ENCODE data around the gene GDF9.

DNA sequence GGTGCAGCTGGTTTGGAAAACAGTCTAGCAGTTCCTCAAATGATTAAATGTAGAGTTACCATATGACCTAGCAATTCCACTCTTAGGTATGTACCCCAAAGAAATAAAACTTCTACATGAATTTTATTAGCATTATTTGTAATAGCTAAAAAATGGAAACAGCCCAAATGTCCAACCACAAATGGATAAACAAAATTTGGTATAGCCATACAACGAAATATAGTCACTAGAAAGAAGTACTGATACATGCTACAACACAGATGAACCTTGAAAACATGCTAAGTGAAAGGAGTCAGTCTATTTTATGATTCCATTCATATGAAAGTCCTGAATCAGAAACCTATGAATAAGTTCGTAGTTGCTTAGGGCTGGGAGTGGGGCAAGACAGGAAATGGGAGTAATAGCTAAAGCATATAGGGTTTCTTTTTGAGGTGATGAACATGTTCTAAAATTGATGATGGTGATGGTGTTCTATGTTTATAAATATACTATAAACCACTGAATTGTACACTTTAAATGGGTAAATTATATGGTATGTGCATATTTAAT lies 6.3 kb downstream of the GDF9 start:
- TF ChIP-seq, protein P1, sequence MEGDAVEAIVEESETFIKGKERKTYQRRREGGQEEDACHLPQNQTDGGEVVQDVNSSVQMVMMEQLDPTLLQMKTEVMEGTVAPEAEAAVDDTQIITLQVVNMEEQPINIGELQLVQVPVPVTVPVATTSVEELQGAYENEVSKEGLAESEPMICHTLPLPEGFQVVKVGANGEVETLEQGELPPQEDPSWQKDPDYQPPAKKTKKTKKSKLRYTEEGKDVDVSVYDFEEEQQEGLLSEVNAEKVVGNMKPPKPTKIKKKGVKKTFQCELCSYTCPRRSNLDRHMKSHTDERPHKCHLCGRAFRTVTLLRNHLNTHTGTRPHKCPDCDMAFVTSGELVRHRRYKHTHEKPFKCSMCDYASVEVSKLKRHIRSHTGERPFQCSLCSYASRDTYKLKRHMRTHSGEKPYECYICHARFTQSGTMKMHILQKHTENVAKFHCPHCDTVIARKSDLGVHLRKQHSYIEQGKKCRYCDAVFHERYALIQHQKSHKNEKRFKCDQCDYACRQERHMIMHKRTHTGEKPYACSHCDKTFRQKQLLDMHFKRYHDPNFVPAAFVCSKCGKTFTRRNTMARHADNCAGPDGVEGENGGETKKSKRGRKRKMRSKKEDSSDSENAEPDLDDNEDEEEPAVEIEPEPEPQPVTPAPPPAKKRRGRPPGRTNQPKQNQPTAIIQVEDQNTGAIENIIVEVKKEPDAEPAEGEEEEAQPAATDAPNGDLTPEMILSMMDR (IDR thresholded peaks at IDR 0.05; ENCODE audit: extremely low read depth in 1 of 2, insufficient read depth in 1 of 2, low read depth in 1 of 2, low read length in 2 of 2): no peak
- TF ChIP-seq JUN (IDR thresholded peaks at IDR 0.05; ENCODE audit: borderline replicate concordance, insufficient read depth, insufficient read length, low read depth): no peak
- TF ChIP-seq FOS (IDR thresholded peaks at IDR 0.05; ENCODE audit: borderline replicate concordance, insufficient read depth, low read length): no peak
- no peak for TF ChIP-seq EZH2 (IDR thresholded peaks at IDR 0.05; ENCODE audit: borderline replicate concordance, low read depth, low read length, severe bottlenecking)
- TF ChIP-seq POLR2A (IDR thresholded peaks at IDR 0.05; ENCODE audit: low read depth, low read length): no peak
- TF ChIP-seq MYC (IDR thresholded peaks at IDR 0.05; ENCODE audit: low read depth, low read length): no peak
- TF ChIP-seq POLR2AphosphoS5 (IDR thresholded peaks at IDR 0.05; ENCODE audit: insufficient read depth, low read depth, low read length): no peak
- no peak for TF ChIP-seq MAX (IDR thresholded peaks at IDR 0.05; ENCODE audit: insufficient read depth, insufficient read length)
- TF ChIP-seq GATA2 (IDR thresholded peaks at IDR 0.05; ENCODE audit: insufficient read depth, insufficient read length, low read depth, low read length): no peak

Measured in endothelial cell of umbilical vein (primary cell).